GM19395 (cell line): Measurements from ENCODE around the gene PIGR.

ENCODE experiments used
- ATAC-seq: cut with Tn5 transposase; IDR thresholded peaks from one replicate; pipeline ENCODE4 v1.9.1; 2021; ENCODE audit warnings: mild to moderate bottlenecking, moderate library complexity; ENCODE audit not compliant: unreplicated experiment

The PIGR gene

GRCh38 chr1:206960676-206961386, 14.6 kb upstream of the PIGR start:
- ATAC-seq: no peak

GRCh38 chr1:206958144-206958543, 11.9 kb upstream of the PIGR start:
- no peak for ATAC-seq

GRCh38 chr1:206957639-206958038, 11.4 kb upstream of the PIGR start:
- ATAC-seq: no peak

- ATAC-seq: peak; percentile 51
Observed at GRCh38 chr1:206955476-206956451, 9.5 kb upstream of the PIGR start.

- no peak for ATAC-seq
Observed at GRCh38 chr1:206954459-206955342, 8.4 kb upstream of the PIGR start.

- no peak for ATAC-seq
Observed at GRCh38 chr1:206953626-206954025, 7.4 kb upstream of the PIGR start.

- no peak for ATAC-seq
Observed at GRCh38 chr1:206953126-206953525, 6.9 kb upstream of the PIGR start.

- no peak for ATAC-seq
Observed at GRCh38 chr1:206952171-206952570, 5.9 kb upstream of the PIGR start.

GRCh38 chr1:206951318-206952100, 5.2 kb upstream of the PIGR start:
- ATAC-seq: peak; percentile 44

GRCh38 chr1:206949641-206950040, 3.4 kb upstream of the PIGR start:
- no peak for ATAC-seq

GRCh38 chr1:206949208-206949607, 2.9 kb upstream of the PIGR start:
- no peak for ATAC-seq

- ATAC-seq: no peak
Observed at GRCh38 chr1:206947255-206947654, 989 bp upstream of the PIGR start.

- ATAC-seq: no peak
Observed at GRCh38 chr1:206945779-206946178, 487 bp downstream of the PIGR start.

GRCh38 chr1:206944703-206945102, 1.6 kb downstream of the PIGR start:
- ATAC-seq: no peak

GRCh38 chr1:206941766-206942418, 4.4 kb downstream of the PIGR start:
- ATAC-seq: no peak

GRCh38 chr1:206940588-206940936, 5.7 kb downstream of the PIGR start:
- no peak for ATAC-seq

- ATAC-seq: no peak
Observed at GRCh38 chr1:206939841-206940587, 6.3 kb downstream of the PIGR start.

- no peak for ATAC-seq
Observed at GRCh38 chr1:206939131-206939530, 7.1 kb downstream of the PIGR start.

GRCh38 chr1:206937425-206937824, 8.8 kb downstream of the PIGR start:
- no peak for ATAC-seq
